Measurements from ENCODE around the gene CFAP46.
"Not testable (repeated sequence)": the region's sequence is repeated elsewhere in the genome, so short reads cannot be mapped to it uniquely, and the experiment has no call there.

The CFAP46 gene

GRCh38 chr10:132962623-132963429, 20.5 kb upstream of the CFAP46 start:
- DNase-seq: no peak

GRCh38 chr10:132961787-132962622, 19.6 kb upstream of the CFAP46 start:
- DNase-seq: peak; percentile 7 to 37

- no peak for DNase-seq
These were observed 19.0 kb upstream of the CFAP46 start for GRCh38 chr10:132961420-132961786.

- no peak for DNase-seq
These were observed 18.5 kb upstream of the CFAP46 start for GRCh38 chr10:132960631-132961419.

GRCh38 chr10:132960071-132960472, 17.7 kb upstream of the CFAP46 start:
- no peak for DNase-seq

- DNase-seq: no peak
These were observed 17.2 kb upstream of the CFAP46 start for GRCh38 chr10:132959559-132959961.

GRCh38 chr10:132958883-132959558, 16.7 kb upstream of the CFAP46 start:
- no peak for DNase-seq

- no peak for DNase-seq
These were observed 15.9 kb upstream of the CFAP46 start for GRCh38 chr10:132957981-132958882.

GRCh38 chr10:132957131-132957530, 14.8 kb upstream of the CFAP46 start:
- DNase-seq: no peak

GRCh38 chr10:132956259-132956658, 13.9 kb upstream of the CFAP46 start:
- not testable (repeated sequence) for DNase-seq

GRCh38 chr10:132955479-132955878, 13.1 kb upstream of the CFAP46 start:
- DNase-seq: no peak

GRCh38 chr10:132953428-132953827, 11.1 kb upstream of the CFAP46 start:
- DNase-seq: no peak

- no peak for DNase-seq
These were observed 9.6 kb upstream of the CFAP46 start for GRCh38 chr10:132951926-132952325.

GRCh38 chr10:132948351-132948750, 6.0 kb upstream of the CFAP46 start:
- no peak for DNase-seq

- DNase-seq: no peak
These were observed 5.5 kb upstream of the CFAP46 start for GRCh38 chr10:132947843-132948242.

- no peak for DNase-seq
These were observed 4.6 kb upstream of the CFAP46 start for GRCh38 chr10:132946806-132947546.

- DNase-seq: no peak
These were observed 3.9 kb upstream of the CFAP46 start for GRCh38 chr10:132946311-132946710.

- DNase-seq: no peak
These were observed 3.5 kb upstream of the CFAP46 start for GRCh38 chr10:132945894-132946255.

GRCh38 chr10:132945125-132945893, 2.9 kb upstream of the CFAP46 start:
- DNase-seq: no peak

- no peak for DNase-seq
These were observed 2.1 kb upstream of the CFAP46 start for GRCh38 chr10:132944510-132944909.
